MM.1S (cell line): ENCODE data around the gene UFD1.

Experiments
- DNase-seq: peaks from one replicate; pipeline ENCODE4 v3.0.0-alpha.2; 2015
- H2AFZ ChIP-seq: fragments of 300-600 bp; sonication (generic); 2 replicates; pipeline ENCODE4 v1.6.0; 2016; ENCODE audit warnings: antibody characterized with exemption, low read length
- H3F3A ChIP-seq: fragments of 300-600 bp; sonication (generic); 2 replicates; pipeline ENCODE4 v1.6.1; 2016; ENCODE audit warnings: mild to moderate bottlenecking, antibody characterized with exemption, low read length, moderate library complexity, mixed read lengths; ENCODE audit not compliant: insufficient read depth
- H3K27ac ChIP-seq: fragments of 300-600 bp; sonication (generic); 2 replicates; pipeline ENCODE4 v1.5.1; 2016; ENCODE audit warnings: mild to moderate bottlenecking, low read length
- H3K27me3 ChIP-seq: fragments of 300-600 bp; sonication (generic); replicated peaks from 2 replicates; pipeline ENCODE4 v1.6.0; 2016; ENCODE audit warnings: low read length; ENCODE audit not compliant: insufficient read depth
- H3K36me3 ChIP-seq: fragments of 300-600 bp; sonication (generic); replicated peaks from 2 replicates; pipeline ENCODE4 v1.6.1; 2016; ENCODE audit warnings: mild to moderate bottlenecking, low read length, mixed read lengths; ENCODE audit not compliant: insufficient read depth
- H3K4me1 ChIP-seq: fragments of 300-600 bp; sonication (generic); 2 replicates; pipeline ENCODE4 v1.6.1; 2016; ENCODE audit warnings: low read length, mixed read lengths
- H3K4me2 ChIP-seq: fragments of 300-600 bp; sonication (generic); 2 replicates; pipeline ENCODE4 v1.6.0; 2016; ENCODE audit warnings: low read depth, low read length
- H3K4me3 ChIP-seq: fragments of 300-600 bp; sonication (generic); 2 replicates; pipeline ENCODE4 v1.5.1; 2016; ENCODE audit warnings: low read length, mixed read lengths
- H3K79me2 ChIP-seq: fragments of 300-600 bp; sonication (generic); 2 replicates; pipeline ENCODE4 v1.6.1; 2016; ENCODE audit warnings: mixed run types, low read length, mixed read lengths
- H3K9ac ChIP-seq: fragments of 300-600 bp; sonication (generic); 2 replicates; pipeline ENCODE4 v1.6.1; 2016; ENCODE audit warnings: low read length, mixed read lengths
- H3K9me2 ChIP-seq: fragments of 300-600 bp; sonication (generic); replicated peaks from 2 replicates; pipeline ENCODE4 v1.6.1; 2016; ENCODE audit warnings: mild to moderate bottlenecking, low read length, mixed read lengths; ENCODE audit not compliant: insufficient read depth
- H3K9me3 ChIP-seq: fragments of 300-600 bp; sonication (generic); replicated peaks from 2 replicates; pipeline ENCODE4 v1.6.1; 2016; ENCODE audit warnings: mild to moderate bottlenecking, low read length, mixed read lengths; ENCODE audit not compliant: insufficient read depth
- H4K20me1 ChIP-seq: fragments of 300-600 bp; sonication (generic); 2 replicates; pipeline ENCODE4 v1.6.1; 2016; ENCODE audit warnings: mild to moderate bottlenecking, low read length, moderate library complexity, mixed read lengths; ENCODE audit not compliant: insufficient read depth
- EZH2 ChIP-seq: fragments of 300-600 bp; sonication (generic); optimal IDR thresholded peaks from 2 replicates; pipeline ENCODE3; 2017; ENCODE audit warnings: low read depth, mild to moderate bottlenecking, antibody characterized with exemption, low read length, mixed read lengths
- EZH2phosphoT487 ChIP-seq: fragments of 300-600 bp; sonication (generic); IDR thresholded peaks from 2 replicates; pipeline ENCODE4 v1.6.1; 2018; ENCODE audit warnings: antibody characterized with exemption, low read length
- TF ChIP-seq, protein P1 (sequence below): fragments of 300-600 bp; sonication (generic); IDR thresholded peaks from 2 replicates; pipeline ENCODE4 v1.5.1; 2016; ENCODE audit warnings: antibody characterized with exemption, low read length, mixed read lengths

Gene UFD1, protein sequence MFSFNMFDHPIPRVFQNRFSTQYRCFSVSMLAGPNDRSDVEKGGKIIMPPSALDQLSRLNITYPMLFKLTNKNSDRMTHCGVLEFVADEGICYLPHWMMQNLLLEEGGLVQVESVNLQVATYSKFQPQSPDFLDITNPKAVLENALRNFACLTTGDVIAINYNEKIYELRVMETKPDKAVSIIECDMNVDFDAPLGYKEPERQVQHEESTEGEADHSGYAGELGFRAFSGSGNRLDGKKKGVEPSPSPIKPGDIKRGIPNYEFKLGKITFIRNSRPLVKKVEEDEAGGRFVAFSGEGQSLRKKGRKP

GRCh38 chr22:19478901-19479354 is at the start of gene UFD1:
UFD1 (minus strand) TSS chr22:19479193; CDS start chr22:19479085, 108 bp downstream.
- peak within 1 kb of the TSS; percentile 94 for H3K4me2 ChIP-seq
- H3K9me2 ChIP-seq, result no peaks in the 10 kb centered on the region
- H3K4me1 ChIP-seq, result 0 out of 2 replicates have a peak, but pooled peaks cover 3% of the 10 kb centered on the region
- peaks cover 13% of the 10 kb centered on the region for H4K20me1 ChIP-seq
- H3K36me3 ChIP-seq, result peaks cover 2% of the 10 kb centered on the region; the same call in 1 of the 2 replicates
- peak within 1 kb of the TSS; percentile 93 for H3K4me3 ChIP-seq
- H3F3A ChIP-seq, result peaks cover 6% of the 10 kb centered on the region; the same call in 1 of the 2 replicates
- H2AFZ ChIP-seq, result peak within 1 kb of the TSS; percentile 74
- peak; percentile 75 for DNase-seq
- TF ChIP-seq EZH2 (no peak), EZH2phosphoT487 (no peak)
- TF ChIP-seq, protein P1, sequence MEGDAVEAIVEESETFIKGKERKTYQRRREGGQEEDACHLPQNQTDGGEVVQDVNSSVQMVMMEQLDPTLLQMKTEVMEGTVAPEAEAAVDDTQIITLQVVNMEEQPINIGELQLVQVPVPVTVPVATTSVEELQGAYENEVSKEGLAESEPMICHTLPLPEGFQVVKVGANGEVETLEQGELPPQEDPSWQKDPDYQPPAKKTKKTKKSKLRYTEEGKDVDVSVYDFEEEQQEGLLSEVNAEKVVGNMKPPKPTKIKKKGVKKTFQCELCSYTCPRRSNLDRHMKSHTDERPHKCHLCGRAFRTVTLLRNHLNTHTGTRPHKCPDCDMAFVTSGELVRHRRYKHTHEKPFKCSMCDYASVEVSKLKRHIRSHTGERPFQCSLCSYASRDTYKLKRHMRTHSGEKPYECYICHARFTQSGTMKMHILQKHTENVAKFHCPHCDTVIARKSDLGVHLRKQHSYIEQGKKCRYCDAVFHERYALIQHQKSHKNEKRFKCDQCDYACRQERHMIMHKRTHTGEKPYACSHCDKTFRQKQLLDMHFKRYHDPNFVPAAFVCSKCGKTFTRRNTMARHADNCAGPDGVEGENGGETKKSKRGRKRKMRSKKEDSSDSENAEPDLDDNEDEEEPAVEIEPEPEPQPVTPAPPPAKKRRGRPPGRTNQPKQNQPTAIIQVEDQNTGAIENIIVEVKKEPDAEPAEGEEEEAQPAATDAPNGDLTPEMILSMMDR, result no peak
- H3K27me3 ChIP-seq, result no peaks in the 10 kb centered on the region
- peaks cover 67% of the 10 kb centered on the region for H3K79me2 ChIP-seq
- H3K9me3 ChIP-seq, result no peaks in the 10 kb centered on the region
- H3K9ac ChIP-seq, result peak within 1 kb of the TSS; percentile 96
- H3K27ac ChIP-seq, result peak within 1 kb of the TSS; percentile 91

DNA sequence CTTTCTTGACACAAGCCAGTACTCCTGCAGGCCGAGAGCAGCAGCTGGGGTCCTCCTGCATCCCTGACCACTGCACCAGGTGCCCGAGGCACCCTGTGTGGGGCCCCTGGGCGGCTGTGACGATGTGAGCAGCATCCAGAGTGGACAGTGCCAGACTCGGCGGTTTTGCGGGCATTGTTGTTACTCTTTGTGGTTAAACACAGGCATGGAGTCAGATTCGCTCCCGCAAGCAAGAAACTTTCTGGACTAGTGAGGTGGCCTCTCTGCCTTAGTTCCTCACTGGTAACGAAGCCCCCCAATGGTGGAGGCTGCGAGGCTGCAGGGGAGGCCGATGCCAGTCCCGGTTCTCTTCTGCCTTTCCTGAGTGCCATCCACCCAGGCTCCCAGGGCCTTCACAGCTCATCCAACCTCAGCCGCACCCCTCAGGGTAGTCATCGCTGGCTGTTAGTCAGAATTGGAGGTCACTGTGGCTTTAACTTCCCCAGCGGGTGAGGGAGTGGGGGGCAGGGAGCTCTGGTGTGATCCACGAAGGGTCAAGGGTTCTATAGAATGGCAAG is 48.9 kb upstream of the UFD1 start:
- Histone ChIP-seq H3K79me2 (no peaks in the 10 kb centered on the region), H3K36me3 (no peaks in the 10 kb centered on the region), H3K4me1 (no peaks in the 10 kb centered on the region), H3K4me2 (no peak overlapping the region), H3K27ac (no peak overlapping the region), H3F3A (no peaks in the 10 kb centered on the region), H3K9ac (no peak overlapping the region), H3K9me2 (no peaks in the 10 kb centered on the region), H2AFZ (no peak overlapping the region), H3K4me3 (no peak overlapping the region), H4K20me1 (no peaks in the 10 kb centered on the region), H3K27me3 (no peaks in the 10 kb centered on the region), H3K9me3 (no peaks in the 10 kb centered on the region)
- no peak for TF ChIP-seq EZH2
- TF ChIP-seq, protein P1, result no peak
- TF ChIP-seq EZH2phosphoT487, result no peak
- DNase-seq, result no peak

- Histone ChIP-seq H3K27ac (no peak overlapping the region), H3K4me2 (no peak overlapping the region), H3K4me3 (no peak overlapping the region), H3K9me2 (no peaks in the 10 kb centered on the region), H3K9ac (no peak overlapping the region), H2AFZ (no peak overlapping the region), H3K9me3 (no peaks in the 10 kb centered on the region), H3F3A (no peaks in the 10 kb centered on the region), H3K36me3 (no peaks in the 10 kb centered on the region), H3K27me3 (no peaks in the 10 kb centered on the region), H3K4me1 (no peaks in the 10 kb centered on the region), H3K79me2 (no peaks in the 10 kb centered on the region), H4K20me1 (no peaks in the 10 kb centered on the region)
- no peak for DNase-seq
- no peak for TF ChIP-seq EZH2phosphoT487
- TF ChIP-seq, protein P1, result no peak
- TF ChIP-seq EZH2, result no peak
These were observed 48.3 kb upstream of the UFD1 start for GRCh38 chr22:19527321-19527721.
